DOHH2 (cell line): Measurements from ENCODE around the gene GAPVD1.

Source experiments
- H3F3A ChIP-seq: fragments of 200-600 bp; sonication (generic), shearing (Covaris generic); 2 replicates; pipeline ENCODE4 v1.6.0; 2016; ENCODE audit warnings: antibody characterized with exemption, mild to moderate bottlenecking; ENCODE audit not compliant: control insufficient read depth, insufficient read depth
- H3K27ac ChIP-seq: fragments of 200-600 bp; sonication (generic); 2 replicates; pipeline ENCODE4 v1.5.1; 2014; ENCODE audit warnings: low read depth, mild to moderate bottlenecking, low read length, moderate library complexity
- H3K27me3 ChIP-seq: fragments of 200-600 bp; sonication (generic); 2 replicates; pipeline ENCODE4 v1.6.1; 2014; ENCODE audit warnings: mild to moderate bottlenecking, low read length, mixed read lengths; ENCODE audit not compliant: control insufficient read depth
- H3K36me3 ChIP-seq: fragments of 200-600 bp; sonication (generic); 2 replicates; pipeline ENCODE4 v1.6.1; 2014; ENCODE audit warnings: mild to moderate bottlenecking, low read length, moderate library complexity, mixed read lengths; ENCODE audit not compliant: control insufficient read depth
- H3K4me1 ChIP-seq: fragments of 200-600 bp; sonication (generic); 2 replicates; pipeline ENCODE4 v1.6.1; 2014; ENCODE audit warnings: mild to moderate bottlenecking, low read length, mixed read lengths; ENCODE audit not compliant: control insufficient read depth
- H3K4me2 ChIP-seq: fragments of 200-600 bp; sonication (generic); 2 replicates; pipeline ENCODE4 v1.6.0; 2014; ENCODE audit warnings: mild to moderate bottlenecking, low read length, moderate library complexity
- H3K4me3 ChIP-seq: fragments of 200-600 bp; sonication (generic); 2 replicates; pipeline ENCODE4 v1.5.1; 2014; ENCODE audit warnings: mild to moderate bottlenecking, low read length, mixed read lengths
- H3K79me2 ChIP-seq: fragments of 200-600 bp; sonication (generic); 2 replicates; pipeline ENCODE4 v1.6.1; 2014; ENCODE audit warnings: mild to moderate bottlenecking, low read length, mixed read lengths; ENCODE audit not compliant: control insufficient read depth
- H3K9me2 ChIP-seq: fragments of 200-600 bp; sonication (generic); replicated peaks from 2 replicates; pipeline ENCODE4 v1.6.1; 2014; ENCODE audit warnings: mild to moderate bottlenecking, low read length, mixed read lengths; ENCODE audit not compliant: control insufficient read depth
- H3K9me3 ChIP-seq: fragments of 200-600 bp; sonication (generic); 2 replicates; pipeline ENCODE4 v1.6.1; 2014; ENCODE audit warnings: antibody characterized with exemption, low read length, mixed read lengths; ENCODE audit not compliant: control insufficient read depth, insufficient read depth
- H4K20me1 ChIP-seq: fragments of 200-600 bp; sonication (generic); 2 replicates; pipeline ENCODE4 v1.6.0; 2014; ENCODE audit warnings: low read depth, mild to moderate bottlenecking, antibody characterized with exemption, low read length, moderate library complexity; ENCODE audit not compliant: control insufficient read depth, insufficient read depth
- CTCF ChIP-seq: fragments of 200-600 bp; sonication (generic); IDR thresholded peaks from one replicate; pipeline ENCODE4 v1.5.1; 2014; ENCODE audit warnings: antibody characterized with exemption, mild to moderate bottlenecking, low read depth, low read length; ENCODE audit not compliant: poor library complexity, severe bottlenecking
- EZH2phosphoT487 ChIP-seq: fragments of 200-600 bp; sonication (generic); IDR thresholded peaks from 2 replicates; pipeline ENCODE4 v1.6.1; 2017; ENCODE audit warnings: borderline replicate concordance, mild to moderate bottlenecking, antibody characterized with exemption, low read length, moderate library complexity, mixed read lengths

Gene GAPVD1

GRCh38 chr9:125255781-125256391, 5.7 kb upstream of the GAPVD1 start:
- H3K9me3 ChIP-seq: no peaks in the 10 kb centered on the region
- no peak overlapping the region for H3K27ac ChIP-seq
- H3K4me3 ChIP-seq: no peak overlapping the region
- no peaks in the 10 kb centered on the region for H3K9me2 ChIP-seq
- H3K36me3 ChIP-seq: no peaks in the 10 kb centered on the region
- no peaks in the 10 kb centered on the region for H3K79me2 ChIP-seq
- no peaks in the 10 kb centered on the region for H3K27me3 ChIP-seq
- peaks cover 8% of the 10 kb centered on the region for H3K4me1 ChIP-seq
- no peaks in the 10 kb centered on the region for H4K20me1 ChIP-seq
- no peaks in the 10 kb centered on the region for H3F3A ChIP-seq
- no peak overlapping the region for H3K4me2 ChIP-seq
- TF ChIP-seq CTCF: peak; percentile 40
- TF ChIP-seq EZH2phosphoT487: no peak

GRCh38 chr9:125258160-125258785, 3.4 kb upstream of the GAPVD1 start:
- Histone ChIP-seq H3K9me3 (no peaks in the 10 kb centered on the region), H3K9me2 (no peaks in the 10 kb centered on the region), H3K4me2 (no peak overlapping the region), H3F3A (no peaks in the 10 kb centered on the region), H3K4me3 (no peak overlapping the region), H3K27ac (no peak overlapping the region), H4K20me1 (no peaks in the 10 kb centered on the region), H3K79me2 (peaks cover 16% of the 10 kb centered on the region), H3K27me3 (no peaks in the 10 kb centered on the region), H3K36me3 (peaks cover 3% of the 10 kb centered on the region; the same call in 1 of the 2 replicates), H3K4me1 (peaks cover 20% of the 10 kb centered on the region)
- no peak for TF ChIP-seq CTCF
- TF ChIP-seq EZH2phosphoT487: no peak

- Histone ChIP-seq H3K79me2 (peaks cover 24% of the 10 kb centered on the region), H3K4me3 (no peak overlapping the region), H3K27me3 (no peaks in the 10 kb centered on the region), H4K20me1 (no peaks in the 10 kb centered on the region), H3K9me2 (no peaks in the 10 kb centered on the region), H3K4me1 (peaks cover 26% of the 10 kb centered on the region), H3K27ac (no peak overlapping the region), H3F3A (no peaks in the 10 kb centered on the region), H3K9me3 (no peaks in the 10 kb centered on the region), H3K4me2 (no peak overlapping the region), H3K36me3 (peaks cover 10% of the 10 kb centered on the region)
- TF ChIP-seq CTCF (no peak), EZH2phosphoT487 (no peak)
Observed at GRCh38 chr9:125258832-125259534, 2.6 kb upstream of the GAPVD1 start.
